Mucosa of stomach (tissue), 1 donor: ENCODE data around the gene APIP.

Experiments used
- H3K27me3 ChIP-seq: one replicate; pipeline ENCODE4 v1.7.0; 2013; ENCODE audit warnings: mild to moderate bottlenecking, low read length; ENCODE audit not compliant: control insufficient read depth, insufficient read depth
- H3K36me3 ChIP-seq: one replicate; pipeline ENCODE4 v1.7.0; 2013; ENCODE audit warnings: low read length; ENCODE audit not compliant: control insufficient read depth, insufficient read depth
- H3K4me1 ChIP-seq: one replicate; pipeline ENCODE4 v1.7.0; 2013; ENCODE audit warnings: mild to moderate bottlenecking, low read length; ENCODE audit not compliant: control insufficient read depth, insufficient read depth
- H3K4me3 ChIP-seq: one replicate; pipeline ENCODE4 v1.7.0; 2013; ENCODE audit warnings: low read length
- H3K9ac ChIP-seq: one replicate; pipeline ENCODE4 v1.7.0; 2013; ENCODE audit warnings: mild to moderate bottlenecking, low read length, moderate library complexity
- H3K9me3 ChIP-seq: one replicate; pipeline ENCODE4 v1.7.0; 2013; ENCODE audit warnings: mild to moderate bottlenecking, low read length, moderate library complexity; ENCODE audit not compliant: control insufficient read depth
- donor health status: Pancreatic carcinoma.

The APIP gene, protein sequence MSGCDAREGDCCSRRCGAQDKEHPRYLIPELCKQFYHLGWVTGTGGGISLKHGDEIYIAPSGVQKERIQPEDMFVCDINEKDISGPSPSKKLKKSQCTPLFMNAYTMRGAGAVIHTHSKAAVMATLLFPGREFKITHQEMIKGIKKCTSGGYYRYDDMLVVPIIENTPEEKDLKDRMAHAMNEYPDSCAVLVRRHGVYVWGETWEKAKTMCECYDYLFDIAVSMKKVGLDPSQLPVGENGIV

GRCh38 chr11:34916015-34916842 is at the start of gene APIP, which contains the start of gene PDHX:
Gene APIP, minus strand, starts transcription at chr11:34916379. Its CDS starts 95 bp downstream, at chr11:34916284.
Gene PDHX, plus strand, starts transcription at chr11:34916618. Its CDS starts 38 bp downstream, at chr11:34916656.
- Histone ChIP-seq H3K9me3 (no peaks in the 10 kb centered on the region), H3K36me3 (no peaks in the 10 kb centered on the region), H3K4me3 (peak within 1 kb of the TSS; percentile 94), H3K27me3 (no peaks in the 10 kb centered on the region), H3K4me1 (peaks cover 18% of the 10 kb centered on the region), H3K9ac (peak within 1 kb of the TSS; percentile 96)

- H3K36me3 ChIP-seq, result no peaks in the 10 kb centered on the region
Observed at GRCh38 chr11:34964610-34965331, 48.6 kb upstream of the APIP start.

GRCh38 chr11:34963351-34963750 is 47.2 kb upstream of the APIP start:
- Histone ChIP-seq H3K4me3 (no peak overlapping the region), H3K36me3 (no peaks in the 10 kb centered on the region), H3K4me1 (no peaks in the 10 kb centered on the region), H3K9me3 (no peaks in the 10 kb centered on the region), H3K9ac (no peak overlapping the region), H3K27me3 (no peaks in the 10 kb centered on the region)

More at GRCh38 chr11:34964610-34965331, 48.6 kb upstream of the APIP start:
- no peak overlapping the region for H3K9ac ChIP-seq
- H3K4me3 ChIP-seq, result no peak overlapping the region
- no peaks in the 10 kb centered on the region for H3K27me3 ChIP-seq
- no peaks in the 10 kb centered on the region for H3K4me1 ChIP-seq
- no peaks in the 10 kb centered on the region for H3K9me3 ChIP-seq

- H3K9me3 ChIP-seq, result no peaks in the 10 kb centered on the region
- no peaks in the 10 kb centered on the region for H3K4me1 ChIP-seq
- H3K4me3 ChIP-seq, result no peak overlapping the region
- H3K9ac ChIP-seq, result no peak overlapping the region
- no peaks in the 10 kb centered on the region for H3K36me3 ChIP-seq
- H3K27me3 ChIP-seq, result no peaks in the 10 kb centered on the region
Observed at GRCh38 chr11:34962034-34962433, 45.9 kb upstream of the APIP start.

DNA sequence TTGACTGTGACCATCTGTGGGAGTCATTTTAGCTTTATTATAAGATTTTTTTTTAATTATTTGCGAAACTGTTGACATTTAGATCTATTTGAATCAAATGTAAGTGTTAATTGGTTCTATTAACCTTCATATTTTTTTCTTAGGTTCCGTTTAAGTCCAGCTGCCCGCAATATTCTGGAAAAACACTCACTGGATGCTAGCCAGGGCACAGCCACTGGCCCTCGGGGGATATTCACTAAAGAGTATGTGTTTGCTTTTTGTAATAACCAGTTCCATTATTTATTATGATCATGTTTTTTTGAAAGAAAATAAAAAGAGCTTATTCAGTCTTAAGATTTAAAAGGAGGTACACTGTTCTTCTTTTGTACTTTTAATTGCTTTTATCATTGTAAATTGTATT is 44.1 kb upstream of the APIP start:
- no peak overlapping the region for H3K4me3 ChIP-seq
- no peaks in the 10 kb centered on the region for H3K27me3 ChIP-seq
- no peaks in the 10 kb centered on the region for H3K36me3 ChIP-seq

DNA sequence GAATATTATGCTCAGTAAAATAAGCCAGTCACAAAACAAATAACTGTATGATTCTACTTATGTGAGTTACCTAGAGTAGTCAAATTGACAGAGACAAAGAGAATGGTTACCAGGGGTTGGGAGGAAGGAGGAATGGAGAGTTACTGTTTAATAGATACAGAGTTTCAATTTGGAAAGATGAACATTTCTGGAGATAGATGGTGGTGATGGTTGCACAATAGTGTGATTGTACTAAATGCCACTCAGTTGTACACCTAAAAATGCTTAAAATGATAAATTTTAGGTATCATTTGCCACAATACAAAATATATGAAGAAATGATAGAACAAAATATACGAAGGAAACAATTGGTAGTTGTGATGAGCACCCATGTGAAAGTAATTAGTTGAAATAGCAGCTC is 43.6 kb upstream of the APIP start:
- H3K9me3 ChIP-seq, result no peaks in the 10 kb centered on the region
- H3K4me1 ChIP-seq, result no peaks in the 10 kb centered on the region
- no peak overlapping the region for H3K4me3 ChIP-seq

More for the DNA sequence above, 44.1 kb upstream of the APIP start:
- no peaks in the 10 kb centered on the region for H3K4me1 ChIP-seq
- H3K9ac ChIP-seq, result no peak overlapping the region
- H3K9me3 ChIP-seq, result no peaks in the 10 kb centered on the region

GRCh38 chr11:34957606-34958005 is 41.4 kb upstream of the APIP start:
- Histone ChIP-seq H3K9ac (no peak overlapping the region), H3K4me1 (no peaks in the 10 kb centered on the region), H3K4me3 (no peak overlapping the region), H3K27me3 (no peaks in the 10 kb centered on the region), H3K9me3 (no peaks in the 10 kb centered on the region), H3K36me3 (no peaks in the 10 kb centered on the region)

More for the DNA sequence above, 43.6 kb upstream of the APIP start:
- H3K9ac ChIP-seq, result no peak overlapping the region
- no peaks in the 10 kb centered on the region for H3K27me3 ChIP-seq
- no peaks in the 10 kb centered on the region for H3K36me3 ChIP-seq

DNA sequence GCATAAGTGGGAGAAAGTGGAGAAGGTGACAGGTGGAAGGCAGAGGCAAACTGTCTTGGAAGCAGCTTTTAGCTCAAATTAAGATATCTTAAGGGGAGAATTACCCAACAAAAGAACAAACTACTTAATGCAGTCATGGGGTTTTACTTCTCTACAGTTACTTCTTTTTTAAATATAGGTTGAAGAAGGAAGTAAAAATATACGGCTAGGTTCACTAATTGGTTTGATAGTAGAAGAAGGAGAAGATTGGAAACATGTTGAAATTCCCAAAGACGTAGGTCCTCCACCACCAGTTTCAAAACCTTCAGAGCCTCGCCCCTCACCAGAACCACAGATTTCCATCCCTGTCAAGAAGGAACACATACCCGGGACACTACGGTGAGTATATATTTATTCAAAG is 41.0 kb upstream of the APIP start:
- Histone ChIP-seq H3K9me3 (no peaks in the 10 kb centered on the region), H3K36me3 (no peaks in the 10 kb centered on the region), H3K4me1 (no peaks in the 10 kb centered on the region), H3K4me3 (no peak overlapping the region), H3K9ac (no peak overlapping the region), H3K27me3 (no peaks in the 10 kb centered on the region)

DNA sequence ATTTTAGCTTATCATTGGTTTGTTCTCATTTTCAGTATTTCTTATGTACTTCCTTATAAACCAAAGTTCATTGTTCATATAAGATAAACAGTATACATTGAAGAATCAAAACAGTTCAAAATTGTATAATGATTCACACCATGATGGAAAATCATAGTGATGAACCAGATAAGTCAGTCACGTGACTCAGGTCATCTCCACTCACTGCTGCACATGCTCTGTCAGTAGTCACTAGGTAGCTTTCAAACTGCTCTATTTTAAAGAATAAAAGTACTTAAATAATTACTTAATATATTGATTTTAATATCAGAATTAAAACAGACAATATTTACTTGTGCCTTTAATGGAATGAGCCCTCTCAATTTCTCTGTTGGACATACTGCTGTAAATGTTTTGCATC is 37.8 kb upstream of the APIP start:
- no peaks in the 10 kb centered on the region for H3K4me1 ChIP-seq
- H3K36me3 ChIP-seq, result no peaks in the 10 kb centered on the region
- no peak overlapping the region for H3K4me3 ChIP-seq
- no peak overlapping the region for H3K9ac ChIP-seq
- no peaks in the 10 kb centered on the region for H3K27me3 ChIP-seq
- H3K9me3 ChIP-seq, result no peaks in the 10 kb centered on the region

DNA sequence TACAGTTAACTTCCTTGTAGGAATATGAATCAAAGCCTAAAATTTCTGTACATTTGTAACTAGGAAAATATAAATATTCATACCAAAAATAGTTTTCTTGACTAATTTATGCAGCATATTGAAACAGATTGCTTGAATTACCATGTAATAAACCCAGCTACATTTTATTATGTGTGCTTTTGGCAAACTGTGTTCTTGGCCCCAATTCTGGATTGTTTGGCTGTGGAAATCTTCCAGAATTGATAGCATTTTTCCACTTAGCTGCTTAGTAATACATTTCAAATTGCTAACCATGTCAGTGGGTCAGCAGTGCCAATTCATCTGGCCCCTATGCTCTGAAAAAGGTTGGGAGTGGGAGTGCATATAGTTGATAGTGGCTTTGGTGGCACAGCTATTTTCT is 32.5 kb upstream of the APIP start:
- Histone ChIP-seq H3K9me3 (no peaks in the 10 kb centered on the region), H3K4me3 (no peak overlapping the region), H3K36me3 (no peaks in the 10 kb centered on the region), H3K4me1 (no peaks in the 10 kb centered on the region), H3K27me3 (no peaks in the 10 kb centered on the region), H3K9ac (no peak overlapping the region)

DNA sequence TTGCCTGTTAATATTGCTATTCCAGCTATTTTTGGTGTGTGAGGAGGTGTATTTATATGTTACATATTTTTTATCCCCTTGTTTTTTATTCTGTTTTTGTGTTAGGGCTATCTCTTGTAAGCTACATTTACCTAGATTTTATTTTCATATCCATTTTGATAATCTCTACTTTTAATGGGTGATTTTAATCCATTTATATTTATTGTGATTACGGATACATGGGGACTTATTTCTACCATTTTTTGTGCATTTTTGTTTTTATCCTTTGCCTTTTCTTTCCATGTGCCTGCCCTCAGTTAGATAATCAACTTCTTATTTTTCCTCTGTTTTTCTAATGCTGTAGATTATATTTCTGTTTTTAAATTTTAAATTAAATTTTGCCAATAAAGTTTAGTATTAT is 28.5 kb upstream of the APIP start:
- H3K9ac ChIP-seq, result no peak overlapping the region
- no peaks in the 10 kb centered on the region for H3K9me3 ChIP-seq
- no peak overlapping the region for H3K4me3 ChIP-seq
- H3K27me3 ChIP-seq, result no peaks in the 10 kb centered on the region
- H3K4me1 ChIP-seq, result no peaks in the 10 kb centered on the region
- H3K36me3 ChIP-seq, result no peaks in the 10 kb centered on the region

DNA sequence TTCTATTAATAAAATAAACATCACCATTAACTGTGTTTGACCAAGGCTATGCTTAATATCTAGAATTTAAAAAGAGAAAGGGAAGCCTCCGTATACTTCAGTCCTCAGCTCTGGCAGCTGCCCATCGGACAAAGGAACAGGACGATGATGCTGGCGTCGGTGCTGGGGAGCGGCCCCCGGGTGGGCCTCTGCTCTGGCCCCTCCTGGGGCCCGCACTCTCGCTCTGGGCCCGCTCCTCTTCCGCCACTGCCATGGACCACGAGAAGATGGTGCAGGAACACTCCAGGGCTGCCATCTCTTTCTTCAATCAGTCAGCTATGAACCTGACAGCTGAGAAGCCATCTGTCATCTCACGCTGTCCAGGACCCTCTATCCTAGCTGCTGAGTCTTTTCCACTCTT is 25.5 kb upstream of the APIP start:
- no peak overlapping the region for H3K4me3 ChIP-seq
- no peaks in the 10 kb centered on the region for H3K36me3 ChIP-seq
- H3K9ac ChIP-seq, result no peak overlapping the region
- H3K9me3 ChIP-seq, result no peaks in the 10 kb centered on the region
- H3K4me1 ChIP-seq, result no peaks in the 10 kb centered on the region
- H3K27me3 ChIP-seq, result no peaks in the 10 kb centered on the region
